ENCODE measurements around the gene LAD1. TPM values are rescaled to one million over a fixed set of nuclear protein-coding genes. Genes with fewer than 3 reads are reported as not detected.
A peak's percentile ranks its signal among the peaks of the same experiment; 100 is the strongest.

Gene LAD1
- total and polyA plus RNA-seq, 4 donors = 17.8 to 63.8 (median 38.7) TPM

DNA sequence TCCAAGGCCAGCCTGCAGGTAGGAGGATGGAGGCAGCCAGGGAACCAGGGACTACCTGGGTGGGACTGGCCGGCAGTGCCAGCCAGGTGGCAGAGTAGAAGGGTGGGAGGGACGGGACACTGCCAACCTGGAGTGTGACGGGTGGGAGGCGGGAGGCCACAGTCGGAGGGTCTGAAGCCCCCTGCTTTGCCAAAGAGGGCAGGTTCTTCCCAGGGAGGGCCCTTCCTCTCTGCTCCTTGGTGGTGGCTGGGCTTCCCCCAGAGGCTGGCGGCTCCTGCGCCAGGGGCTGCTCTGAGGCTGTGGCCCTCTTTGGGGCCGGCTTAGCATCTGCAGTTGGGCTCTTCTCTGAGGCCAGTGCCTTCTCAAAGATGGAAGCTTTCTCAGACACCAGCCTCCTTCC lies 12.9 kb downstream of the LAD1 start:
- Histone ChIP-seq H3K4me1 (ENCODE audit: control insufficient read depth in 5 of 5, insufficient read depth in 5 of 5, low read length in 5 of 5) (peaks cover 0 to 10% (median 0%) of the 10 kb centered on the region in 5 donors), H3K36me3 (ENCODE audit: control insufficient read depth in 4 of 4, insufficient read depth in 4 of 4, low read length in 4 of 4) (no peaks in the 10 kb centered on the region), H3K27ac (ENCODE audit: low read depth in 1 of 2, low read length in 1 of 2) (no peak overlapping the region), H3K27me3 (ENCODE audit: control insufficient read depth in 3 of 3, insufficient read depth in 3 of 3, low read length in 2 of 3) (no peaks in the 10 kb centered on the region), H3K9me3 (ENCODE audit: control insufficient read depth in 4 of 4, insufficient read depth in 3 of 4, low read length in 3 of 4) (no peaks in the 10 kb centered on the region), H3K4me3 (no peak overlapping the region), H3K9ac (ENCODE audit: insufficient read depth in 1 of 2, low read length in 2 of 2) (no peak overlapping the region)
- WGBS, 2 donors = 88 to 92% methylated on average over 8 of the region's 8 CpGs
- ATAC-seq (ENCODE audit: insufficient read depth, low FRiP score) = no peak
- no peak for DNase-seq
- no peak for TF ChIP-seq CTCF (IDR thresholded peaks at IDR 0.05; ENCODE audit: control extremely low read depth, extremely low read depth)

DNA sequence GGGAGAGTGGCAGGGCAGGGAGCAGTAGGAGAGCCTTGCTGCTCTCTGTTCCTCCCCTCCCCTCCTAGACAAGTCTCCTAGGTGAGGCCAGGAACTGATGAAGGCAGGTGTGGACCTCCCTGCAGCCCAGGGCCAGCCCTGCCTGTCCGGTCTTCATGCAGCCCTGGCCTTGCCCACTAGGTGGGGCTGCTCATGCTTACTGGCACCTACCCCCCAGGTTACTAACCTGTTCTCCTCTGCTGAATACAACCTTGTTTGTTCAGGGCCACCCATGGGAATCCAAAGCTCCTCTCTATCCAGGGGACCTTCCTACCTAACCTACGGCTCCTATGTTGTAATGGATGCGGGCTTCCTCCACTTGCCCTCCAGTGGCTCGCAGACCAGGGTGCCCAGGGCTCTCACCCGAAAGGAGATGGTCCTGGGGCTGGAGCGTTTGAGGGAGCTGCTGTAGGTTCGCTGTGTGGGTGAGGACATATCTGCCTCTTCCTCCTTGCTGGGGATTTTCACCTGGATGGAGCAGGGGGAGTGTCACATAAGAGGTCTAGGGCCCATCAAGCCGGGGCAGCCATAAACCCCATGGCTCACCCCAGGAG lies 13.7 kb downstream of the LAD1 start:
- WGBS, 2 donors = 73 to 75% methylated on average over 8 of the region's 8 CpGs
- H3K36me3 ChIP-seq (ENCODE audit: control insufficient read depth in 4 of 4, insufficient read depth in 4 of 4, low read length in 4 of 4) = no peaks in the 10 kb centered on the region
- ATAC-seq (ENCODE audit: insufficient read depth, low FRiP score) = no peak

DNA sequence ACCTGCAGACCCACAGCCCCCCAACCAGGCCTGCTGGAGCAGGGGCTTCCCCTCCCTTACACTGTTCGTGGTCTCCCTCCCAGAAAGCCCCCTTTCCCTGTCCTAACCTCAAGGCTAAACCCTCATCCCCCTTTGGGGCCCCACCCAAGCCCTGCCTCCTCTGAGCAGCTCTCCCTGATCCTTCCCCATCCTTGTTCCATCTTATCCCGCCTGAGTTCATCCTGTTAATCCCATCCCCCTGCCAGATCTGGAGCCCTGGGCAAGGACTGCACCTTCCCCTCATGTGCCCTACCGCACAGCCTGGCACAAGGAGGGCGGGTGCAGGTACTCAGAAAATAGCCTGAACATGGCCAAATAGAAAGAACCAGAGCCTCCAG lies 14.7 kb downstream of the LAD1 start:
- WGBS, 2 donors = 72 to 76% methylated on average over 4 of the region's 4 CpGs
- no peak for TF ChIP-seq CTCF (IDR thresholded peaks at IDR 0.05; ENCODE audit: control extremely low read depth, extremely low read depth)
- Histone ChIP-seq H3K27ac (ENCODE audit: low read depth in 1 of 2, low read length in 1 of 2) (peak overlapping the region in 1 of 2 donors; percentile 84), H3K36me3 (ENCODE audit: control insufficient read depth in 4 of 4, insufficient read depth in 4 of 4, low read length in 4 of 4) (no peaks in the 10 kb centered on the region), H3K9me3 (ENCODE audit: control insufficient read depth in 4 of 4, insufficient read depth in 3 of 4, low read length in 3 of 4) (no peaks in the 10 kb centered on the region), H3K4me3 (no peak overlapping the region), H3K9ac (ENCODE audit: insufficient read depth in 1 of 2, low read length in 2 of 2) (no peak overlapping the region), H3K27me3 (ENCODE audit: control insufficient read depth in 3 of 3, insufficient read depth in 3 of 3, low read length in 2 of 3) (no peaks in the 10 kb centered on the region), H3K4me1 (ENCODE audit: control insufficient read depth in 5 of 5, insufficient read depth in 5 of 5, low read length in 5 of 5) (peaks cover 0 to 17% (median 0%) of the 10 kb centered on the region in 5 donors)
- ATAC-seq (ENCODE audit: insufficient read depth, low FRiP score) (no peak), DNase-seq (no peak)

More for the DNA sequence above, 13.7 kb downstream of the LAD1 start:
- peak in 2 of 3 donors; percentile 40 to 46 for DNase-seq
- H3K4me1 ChIP-seq (ENCODE audit: control insufficient read depth in 5 of 5, insufficient read depth in 5 of 5, low read length in 5 of 5) = peaks cover 0 to 11% (median 0%) of the 10 kb centered on the region in 5 donors
- H3K4me3 ChIP-seq = no peak overlapping the region
- H3K27me3 ChIP-seq (ENCODE audit: control insufficient read depth in 3 of 3, insufficient read depth in 3 of 3, low read length in 2 of 3) = no peaks in the 10 kb centered on the region
- H3K27ac ChIP-seq (ENCODE audit: low read depth in 1 of 2, low read length in 1 of 2) = peak overlapping the region in 1 of 2 donors; percentile 35
- H3K9ac ChIP-seq (ENCODE audit: insufficient read depth in 1 of 2, low read length in 2 of 2) = no peak overlapping the region
- peak; percentile 26 for TF ChIP-seq CTCF (IDR thresholded peaks at IDR 0.05; ENCODE audit: control extremely low read depth, extremely low read depth)
- H3K9me3 ChIP-seq (ENCODE audit: control insufficient read depth in 4 of 4, insufficient read depth in 3 of 4, low read length in 3 of 4) = no peaks in the 10 kb centered on the region
